Parathyroid adenoma (tissue), 2 donors: Measurements from ENCODE around the gene PRR18.

Source experiments
- H2AFZ ChIP-seq: fragments of 300-600 bp; sonication (generic); one replicate; pipeline ENCODE4 v1.7.0; 2017; ENCODE audit warnings: antibody characterized with exemption, mild to moderate bottlenecking
- H3K27ac ChIP-seq: fragments of 300-600 bp; sonication (generic); one replicate; pipeline ENCODE4 v1.7.0; 2017
- H3K27me3 ChIP-seq: fragments of 300-600 bp; sonication (generic); one replicate; pipeline ENCODE4 v1.7.0; 2017; ENCODE audit warnings: low read length; ENCODE audit not compliant: control insufficient read depth, insufficient read depth
- H3K36me3 ChIP-seq: fragments of 300-600 bp; sonication (generic); one replicate; pipeline ENCODE4 v1.7.0; 2017; ENCODE audit warnings: low read length; ENCODE audit not compliant: control insufficient read depth, insufficient read depth
- H3K4me1 ChIP-seq: fragments of 300-600 bp; sonication (generic); one replicate; pipeline ENCODE4 v1.7.0; 2017; ENCODE audit warnings: control low read depth
- H3K4me2 ChIP-seq: fragments of 300-600 bp; sonication (generic); one replicate; pipeline ENCODE4 v1.7.0; 2017; ENCODE audit warnings: low read length
- H3K4me3 ChIP-seq: fragments of 300-600 bp; sonication (generic); one replicate; pipeline ENCODE4 v1.7.0; 2017; ENCODE audit warnings: low read depth, low read length
- H3K79me2 ChIP-seq: fragments of 300-600 bp; sonication (generic); one replicate; pipeline ENCODE4 v1.7.0; 2017; ENCODE audit warnings: control low read depth
- H3K9ac ChIP-seq: fragments of 300-600 bp; sonication (generic); one replicate; pipeline ENCODE4 v1.7.0; 2017; ENCODE audit warnings: mild to moderate bottlenecking
- H3K9me3 ChIP-seq: fragments of 300-600 bp; sonication (generic); one replicate; pipeline ENCODE4 v1.7.0; 2017; ENCODE audit warnings: low read length; ENCODE audit not compliant: control insufficient read depth
- TF ChIP-seq, protein P1 (sequence below): fragments of 300-600 bp; sonication (generic); IDR thresholded peaks from one replicate; pipeline ENCODE4 v1.7.0; 2017; ENCODE audit warnings: antibody characterized with exemption, mild to moderate bottlenecking
- donor health status: primary hyperparathyroidism.

The PRR18 gene

GRCh38 chr6:166284640-166285039 is 23.6 kb downstream of the PRR18 start:
- Histone ChIP-seq H3K4me3 (no peak overlapping the region), H3K36me3 (no peaks in the 10 kb centered on the region), H3K27me3 (no peaks in the 10 kb centered on the region), H3K9me3 (no peaks in the 10 kb centered on the region), H3K79me2 (no peaks in the 10 kb centered on the region), H3K4me1 (no peaks in the 10 kb centered on the region), H2AFZ (no peak overlapping the region), H3K9ac (no peak overlapping the region), H3K4me2 (no peak overlapping the region), H3K27ac (no peak overlapping the region)
- TF ChIP-seq, protein P1, sequence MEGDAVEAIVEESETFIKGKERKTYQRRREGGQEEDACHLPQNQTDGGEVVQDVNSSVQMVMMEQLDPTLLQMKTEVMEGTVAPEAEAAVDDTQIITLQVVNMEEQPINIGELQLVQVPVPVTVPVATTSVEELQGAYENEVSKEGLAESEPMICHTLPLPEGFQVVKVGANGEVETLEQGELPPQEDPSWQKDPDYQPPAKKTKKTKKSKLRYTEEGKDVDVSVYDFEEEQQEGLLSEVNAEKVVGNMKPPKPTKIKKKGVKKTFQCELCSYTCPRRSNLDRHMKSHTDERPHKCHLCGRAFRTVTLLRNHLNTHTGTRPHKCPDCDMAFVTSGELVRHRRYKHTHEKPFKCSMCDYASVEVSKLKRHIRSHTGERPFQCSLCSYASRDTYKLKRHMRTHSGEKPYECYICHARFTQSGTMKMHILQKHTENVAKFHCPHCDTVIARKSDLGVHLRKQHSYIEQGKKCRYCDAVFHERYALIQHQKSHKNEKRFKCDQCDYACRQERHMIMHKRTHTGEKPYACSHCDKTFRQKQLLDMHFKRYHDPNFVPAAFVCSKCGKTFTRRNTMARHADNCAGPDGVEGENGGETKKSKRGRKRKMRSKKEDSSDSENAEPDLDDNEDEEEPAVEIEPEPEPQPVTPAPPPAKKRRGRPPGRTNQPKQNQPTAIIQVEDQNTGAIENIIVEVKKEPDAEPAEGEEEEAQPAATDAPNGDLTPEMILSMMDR, result no peak

- no peaks in the 10 kb centered on the region for H3K27me3 ChIP-seq
Measured at GRCh38 chr6:166282394-166283032, 25.7 kb downstream of the PRR18 start.

DNA sequence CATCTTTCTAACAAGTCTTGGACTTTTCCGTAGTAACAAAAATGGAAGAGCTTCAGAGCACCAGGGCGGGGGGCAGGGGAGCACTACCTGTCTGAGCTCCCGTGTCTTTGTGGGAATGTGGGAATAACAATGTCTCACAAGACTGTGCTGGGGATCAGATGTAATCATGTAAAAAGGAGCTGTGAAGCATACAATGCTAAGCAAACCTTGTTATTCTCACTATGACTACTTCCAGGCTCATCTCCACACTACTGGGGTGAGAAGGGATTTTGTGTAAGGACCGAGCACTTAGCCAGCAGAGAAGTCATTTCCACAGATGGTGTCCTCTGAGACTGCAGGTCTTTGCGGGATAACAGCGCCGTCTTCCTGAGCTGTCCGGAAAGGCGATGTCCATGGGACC is 27.1 kb downstream of the PRR18 start:
- TF ChIP-seq, protein P1, result no peak
- Histone ChIP-seq H3K27me3 (no peaks in the 10 kb centered on the region), H2AFZ (no peak overlapping the region), H3K27ac (no peak overlapping the region), H3K4me2 (no peak overlapping the region), H3K4me1 (no peaks in the 10 kb centered on the region), H3K9me3 (no peaks in the 10 kb centered on the region), H3K9ac (no peak overlapping the region), H3K79me2 (no peaks in the 10 kb centered on the region), H3K36me3 (no peaks in the 10 kb centered on the region), H3K4me3 (no peak overlapping the region)

More at GRCh38 chr6:166282394-166283032, 25.7 kb downstream of the PRR18 start:
- Histone ChIP-seq H3K27ac (no peak overlapping the region), H3K36me3 (no peaks in the 10 kb centered on the region), H3K4me3 (no peak overlapping the region), H3K4me2 (no peak overlapping the region), H3K4me1 (no peaks in the 10 kb centered on the region), H3K79me2 (no peaks in the 10 kb centered on the region), H2AFZ (no peak overlapping the region), H3K9me3 (no peaks in the 10 kb centered on the region), H3K9ac (no peak overlapping the region)
- TF ChIP-seq, protein P1, result no peak

DNA sequence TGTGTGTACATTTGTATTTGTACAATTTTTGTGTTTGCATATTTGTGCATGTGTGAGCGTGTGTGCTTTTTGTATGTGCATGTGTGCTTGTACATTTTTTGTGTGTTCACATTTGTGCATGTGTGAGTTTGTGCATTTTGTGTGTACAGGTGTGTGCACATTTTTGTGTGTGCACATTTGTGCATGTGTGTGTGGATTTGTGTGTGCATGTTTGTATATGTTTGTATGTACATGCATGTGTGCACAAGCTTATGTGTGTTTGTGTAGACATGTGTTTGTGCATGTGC is 28.9 kb downstream of the PRR18 start:
- Histone ChIP-seq H3K27ac (no peak overlapping the region), H2AFZ (no peak overlapping the region), H3K9me3 (no peaks in the 10 kb centered on the region), H3K9ac (no peak overlapping the region), H3K4me1 (no peaks in the 10 kb centered on the region), H3K79me2 (no peaks in the 10 kb centered on the region), H3K4me3 (no peak overlapping the region), H3K36me3 (no peaks in the 10 kb centered on the region), H3K27me3 (no peaks in the 10 kb centered on the region), H3K4me2 (no peak overlapping the region)
- TF ChIP-seq, protein P1, result no peak
